HL-60 (cell line): Measurements from ENCODE around the gene C1QTNF9.

ENCODE experiments used
- GABPA ChIP-seq: IDR thresholded peaks from 2 replicates; pipeline ENCODE4 v1.6.1; 2012; ENCODE audit warnings: low read depth
- POLR2AphosphoS5 ChIP-seq: IDR thresholded peaks from 2 replicates; pipeline ENCODE4 v1.6.1; 2012; ENCODE audit warnings: low read depth
- REST ChIP-seq: IDR thresholded peaks from 2 replicates; pipeline ENCODE4 v1.6.1; 2012; ENCODE audit warnings: low read depth; ENCODE audit not compliant: insufficient replicate concordance
- SPI1 ChIP-seq: IDR thresholded peaks from 2 replicates; pipeline ENCODE4 v1.6.1; 2012; ENCODE audit warnings: low read depth, mild to moderate bottlenecking, borderline replicate concordance
- TF ChIP-seq, protein P1 (sequence below): IDR thresholded peaks from one replicate; pipeline ENCODE4 v1.5.1; 2011; ENCODE audit warnings: low read length, control low read depth, inconsistent platforms; ENCODE audit not compliant: insufficient read depth

DNA sequence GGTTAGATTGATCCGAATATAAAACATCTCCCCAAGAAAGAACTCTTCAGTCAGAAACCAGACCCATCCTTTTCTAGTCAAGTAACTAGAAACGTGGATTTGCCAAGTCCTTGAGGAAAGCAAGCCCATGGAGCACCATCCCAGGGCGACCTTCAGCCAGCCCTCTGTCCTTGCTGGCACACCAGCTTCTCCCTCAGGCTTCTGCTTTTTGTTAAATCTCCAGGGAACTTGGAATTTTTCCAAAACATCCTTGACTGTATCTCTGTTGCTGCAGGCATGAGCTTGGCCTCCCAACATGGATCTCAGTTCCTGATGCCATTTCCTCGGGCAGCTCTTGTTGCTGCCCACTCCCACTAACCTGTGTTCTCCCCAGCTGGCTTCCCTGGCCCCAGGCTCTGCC is 27.1 kb upstream of the C1QTNF9 start:
- TF ChIP-seq, protein P1, sequence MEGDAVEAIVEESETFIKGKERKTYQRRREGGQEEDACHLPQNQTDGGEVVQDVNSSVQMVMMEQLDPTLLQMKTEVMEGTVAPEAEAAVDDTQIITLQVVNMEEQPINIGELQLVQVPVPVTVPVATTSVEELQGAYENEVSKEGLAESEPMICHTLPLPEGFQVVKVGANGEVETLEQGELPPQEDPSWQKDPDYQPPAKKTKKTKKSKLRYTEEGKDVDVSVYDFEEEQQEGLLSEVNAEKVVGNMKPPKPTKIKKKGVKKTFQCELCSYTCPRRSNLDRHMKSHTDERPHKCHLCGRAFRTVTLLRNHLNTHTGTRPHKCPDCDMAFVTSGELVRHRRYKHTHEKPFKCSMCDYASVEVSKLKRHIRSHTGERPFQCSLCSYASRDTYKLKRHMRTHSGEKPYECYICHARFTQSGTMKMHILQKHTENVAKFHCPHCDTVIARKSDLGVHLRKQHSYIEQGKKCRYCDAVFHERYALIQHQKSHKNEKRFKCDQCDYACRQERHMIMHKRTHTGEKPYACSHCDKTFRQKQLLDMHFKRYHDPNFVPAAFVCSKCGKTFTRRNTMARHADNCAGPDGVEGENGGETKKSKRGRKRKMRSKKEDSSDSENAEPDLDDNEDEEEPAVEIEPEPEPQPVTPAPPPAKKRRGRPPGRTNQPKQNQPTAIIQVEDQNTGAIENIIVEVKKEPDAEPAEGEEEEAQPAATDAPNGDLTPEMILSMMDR, result no peak
- TF ChIP-seq REST (no peak), POLR2AphosphoS5 (no peak), GABPA (no peak), SPI1 (no peak)
